Diencephalon (tissue), 1 donor: ENCODE data around the gene OMG. TPM values are rescaled to one million over a fixed set of nuclear protein-coding genes. Genes with fewer than 3 reads are reported as not detected.

Experiments
- total RNA-seq: library from RNA; depleted of rRNA; stranded (reverse); fragments of >200 nt; gene quantifications from one replicate; pipeline ENCODE4 v1.2.3, GENCODE V29; 2014

Gene OMG
- total RNA-seq: 45.4 TPM

GRCh38 chr17:31297090-31297489 is at the start of gene OMG:
Gene OMG, minus strand, starts transcription at chr17:31297239. Its CDS starts 908 bp downstream, at chr17:31296331.

DNA sequence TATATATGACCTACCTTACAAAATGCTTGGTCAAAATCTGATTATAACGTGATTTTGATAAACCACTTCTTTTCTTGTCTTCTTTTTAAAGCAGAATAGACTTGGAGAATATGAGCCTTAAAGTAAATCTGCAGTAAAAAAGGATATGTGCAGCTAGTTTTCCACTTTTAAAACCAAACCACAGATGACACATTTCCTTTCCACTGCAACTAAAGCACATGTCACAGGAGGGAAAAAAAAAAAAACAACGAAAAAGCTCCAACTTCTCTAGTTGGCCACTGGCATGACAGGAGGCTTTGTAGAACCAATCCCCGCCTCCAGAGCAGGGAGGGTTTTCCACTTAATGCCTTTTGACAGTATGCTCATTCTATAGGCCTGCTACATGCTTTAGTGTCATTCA is 24.4 kb upstream of the OMG start, which contains the start of gene EVI2A:
TSS of gene EVI2A (minus strand) at position 142 of the 400 bp plus-strand sequence. CDS start 2,609 bp downstream, outside the sequence.

GRCh38 chr17:31313982-31314781 is 17.1 kb upstream of the OMG start, which contains the start of gene EVI2B:
Gene EVI2B, minus strand, starts transcription at chr17:31314054. Its CDS starts 8,445 bp downstream, at chr17:31305609.

Other genes starting within 250 kb of the OMG start
- gene NF1, start 202.3 kb downstream of the OMG start, total RNA-seq: 146 TPM
- gene EVI2B, start 16.8 kb upstream of the OMG start, total RNA-seq: 0.69 TPM
- gene EVI2A, start 24.4 kb upstream of the OMG start, total RNA-seq: 5.5 TPM
- 54.9 TPM for gene RAB11FIP4, start 94.4 kb upstream of the OMG start, total RNA-seq